Neutrophil (primary cell): ENCODE measurements around the gene CPNE6.
A peak's percentile ranks its signal among the peaks of the same experiment; 100 is the strongest.

Experiments used
- H3K27ac ChIP-seq: fragments of 200-600 bp; sonication (generic); 2 replicates; pipeline ENCODE4 v1.5.1; 2016; ENCODE audit warnings: mild to moderate bottlenecking, moderate library complexity
- H3K27me3 ChIP-seq: fragments of 200-600 bp; sonication (generic); 2 replicates; pipeline ENCODE4 v1.6.0; 2016; ENCODE audit warnings: mild to moderate bottlenecking
- H3K36me3 ChIP-seq: fragments of 200-600 bp; sonication (generic); 2 replicates; pipeline ENCODE4 v1.5.1; 2017
- H3K4me1 ChIP-seq, 2 experiments: fragments of 200-600 bp in 1 of 2; sonication (generic) in 1 of 2; 1 replicate in 1 of 2; 2 replicates in 1 of 2; pipeline versions ENCODE4 v1.5.1 to v1.6.1; 2013 to 2016; ENCODE audit warnings: low read depth in 1 of 2, low read length in 1 of 2, mild to moderate bottlenecking in 1 of 2, moderate library complexity in 1 of 2; ENCODE audit not compliant: control insufficient read depth in 1 of 2, insufficient read depth in 1 of 2
- H3K4me3 ChIP-seq, 2 experiments: fragments of 200-600 bp in 1 of 2; sonication (generic) in 1 of 2; 1 replicate in 1 of 2; 2 replicates in 1 of 2; pipeline ENCODE4 v1.5.1; 2013 to 2016; ENCODE audit warnings: low read depth in 1 of 2, low read length in 1 of 2, mild to moderate bottlenecking in 1 of 2, moderate library complexity in 1 of 2
- H3K9me3 ChIP-seq: fragments of 200-600 bp; sonication (generic); 2 replicates; pipeline ENCODE4 v1.5.1; 2016
- CTCF ChIP-seq: fragments of 200-600 bp; sonication (generic); IDR thresholded peaks from 2 replicates; pipeline ENCODE4 v1.5.1; 2016; ENCODE audit warnings: antibody characterized with exemption

CPNE6 gene

GRCh38 chr14:24094841-24095270, 23.5 kb downstream of the CPNE6 start:
- no peak for TF ChIP-seq CTCF
- Histone ChIP-seq H3K9me3 (no peaks in the 10 kb centered on the region), H3K27ac (peak overlapping the region; percentile 81), H3K4me1 (peaks cover 13 to 14% of the 10 kb centered on the region in 2 experiments), H3K4me3 (peak overlapping the region; percentile 74 to 99), H3K27me3 (peaks cover 38% of the 10 kb centered on the region), H3K36me3 (no peaks in the 10 kb centered on the region)

GRCh38 chr14:24095271-24096068, 24.1 kb downstream of the CPNE6 start:
- peak overlapping the region in 1 of 2 experiments; percentile 99 for H3K4me3 ChIP-seq
- H3K4me1 ChIP-seq, result peaks cover 19 to 20% of the 10 kb centered on the region in 2 experiments
- no peak for TF ChIP-seq CTCF
- H3K9me3 ChIP-seq, result no peaks in the 10 kb centered on the region
- peak overlapping the region; percentile 81 for H3K27ac ChIP-seq
- H3K27me3 ChIP-seq, result peaks cover 38% of the 10 kb centered on the region
- H3K36me3 ChIP-seq, result no peaks in the 10 kb centered on the region

- Histone ChIP-seq H3K4me3 (no peak overlapping the region), H3K27me3 (peaks cover 49% of the 10 kb centered on the region), H3K9me3 (no peaks in the 10 kb centered on the region), H3K27ac (no peak overlapping the region), H3K36me3 (no peaks in the 10 kb centered on the region), H3K4me1 (peaks cover 19 to 20% of the 10 kb centered on the region in 2 experiments)
- TF ChIP-seq CTCF, result no peak
Measured at GRCh38 chr14:24096545-24097181, 25.3 kb downstream of the CPNE6 start.

- peaks cover 19 to 20% of the 10 kb centered on the region in 2 experiments for H3K4me1 ChIP-seq
- H3K27ac ChIP-seq, result no peak overlapping the region
- H3K27me3 ChIP-seq, result peaks cover 49% of the 10 kb centered on the region
- TF ChIP-seq CTCF, result no peak
- no peaks in the 10 kb centered on the region for H3K9me3 ChIP-seq
- H3K36me3 ChIP-seq, result no peaks in the 10 kb centered on the region
- no peak overlapping the region for H3K4me3 ChIP-seq
Measured at GRCh38 chr14:24098229-24098926, 27.0 kb downstream of the CPNE6 start.

- H3K27me3 ChIP-seq, result peaks cover 47% of the 10 kb centered on the region
- H3K36me3 ChIP-seq, result no peaks in the 10 kb centered on the region
- no peak for TF ChIP-seq CTCF
- H3K9me3 ChIP-seq, result no peaks in the 10 kb centered on the region
- peaks cover 14 to 15% of the 10 kb centered on the region in 2 experiments for H3K4me1 ChIP-seq
- H3K27ac ChIP-seq, result no peak overlapping the region
- H3K4me3 ChIP-seq, result no peak overlapping the region
Measured at GRCh38 chr14:24098927-24099813, 27.8 kb downstream of the CPNE6 start.
